Type B pancreatic cell (in vitro differentiated cells): ENCODE results near the gene LEMD2. TPM values are rescaled to one million over a fixed set of nuclear protein-coding genes. Genes with fewer than 3 reads are reported as not detected.

ENCODE experiments used
- DNase-seq: peaks from one replicate; pipeline ENCODE4 v3.0.0; 2021; ENCODE audit warnings: mixed read lengths; ENCODE audit not compliant: unreplicated experiment; ENCODE audit errors: extremely low spot score
- H3K27ac Mint-ChIP-seq: 2 replicates; pipeline ENCODE4 v1.8.0; 2021; ENCODE audit warnings: mild to moderate bottlenecking, mixed read lengths
- H3K27me3 Mint-ChIP-seq: 2 replicates; pipeline ENCODE4 v1.8.0; 2021; ENCODE audit warnings: mixed read lengths
- H3K36me3 Mint-ChIP-seq: 2 replicates; pipeline ENCODE4 v1.8.0; 2021; ENCODE audit warnings: mixed read lengths
- H3K4me1 Mint-ChIP-seq: one replicate; pipeline ENCODE4 v1.8.0; 2021; ENCODE audit warnings: mixed read lengths; ENCODE audit not compliant: unreplicated experiment
- H3K4me3 Mint-ChIP-seq: 2 replicates; pipeline ENCODE4 v1.8.0; 2021; ENCODE audit warnings: mild to moderate bottlenecking, mixed read lengths
- H3K9me3 Mint-ChIP-seq: 2 replicates; pipeline ENCODE4 v1.8.0; 2021; ENCODE audit warnings: mixed read lengths
- total RNA-seq: library from RNA; stranded (reverse); gene quantifications from 2 replicates; pipeline ENCODE4 v1.2.1, GENCODE V29; 2021; ENCODE audit warnings: low replicate concordance
- TF ChIP-seq, protein P1 (sequence below): fragments of 200-600 bp; sonication (generic); conservative IDR thresholded peaks from 2 replicates; pipeline ENCODE4 v1.5.0; 2021; ENCODE audit warnings: antibody characterized with exemption, mild to moderate bottlenecking

The LEMD2 gene
- total RNA-seq, 1 donor from 2014 or later = 64.7 TPM

DNA sequence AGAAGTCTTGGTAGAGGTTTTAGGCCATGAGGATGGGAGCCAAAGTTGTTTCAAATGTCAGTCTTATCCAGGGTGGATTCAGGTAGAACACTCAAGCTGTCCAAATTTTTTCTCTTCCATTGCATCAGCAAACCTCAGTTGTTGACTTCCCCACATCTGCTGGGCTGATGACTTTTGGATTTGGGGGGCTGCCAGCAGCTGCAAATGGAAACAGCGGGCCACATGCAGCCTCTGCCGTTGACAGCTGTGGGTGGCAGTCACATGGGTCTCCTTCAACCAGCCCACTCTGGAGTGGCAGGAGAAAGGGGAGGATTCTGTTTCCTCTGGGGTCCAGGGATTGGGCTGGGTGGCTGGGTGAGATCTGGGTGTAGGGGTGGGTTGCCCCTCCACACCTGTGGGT lies 20.7 kb upstream of the LEMD2 start:
- TF ChIP-seq, protein P1, sequence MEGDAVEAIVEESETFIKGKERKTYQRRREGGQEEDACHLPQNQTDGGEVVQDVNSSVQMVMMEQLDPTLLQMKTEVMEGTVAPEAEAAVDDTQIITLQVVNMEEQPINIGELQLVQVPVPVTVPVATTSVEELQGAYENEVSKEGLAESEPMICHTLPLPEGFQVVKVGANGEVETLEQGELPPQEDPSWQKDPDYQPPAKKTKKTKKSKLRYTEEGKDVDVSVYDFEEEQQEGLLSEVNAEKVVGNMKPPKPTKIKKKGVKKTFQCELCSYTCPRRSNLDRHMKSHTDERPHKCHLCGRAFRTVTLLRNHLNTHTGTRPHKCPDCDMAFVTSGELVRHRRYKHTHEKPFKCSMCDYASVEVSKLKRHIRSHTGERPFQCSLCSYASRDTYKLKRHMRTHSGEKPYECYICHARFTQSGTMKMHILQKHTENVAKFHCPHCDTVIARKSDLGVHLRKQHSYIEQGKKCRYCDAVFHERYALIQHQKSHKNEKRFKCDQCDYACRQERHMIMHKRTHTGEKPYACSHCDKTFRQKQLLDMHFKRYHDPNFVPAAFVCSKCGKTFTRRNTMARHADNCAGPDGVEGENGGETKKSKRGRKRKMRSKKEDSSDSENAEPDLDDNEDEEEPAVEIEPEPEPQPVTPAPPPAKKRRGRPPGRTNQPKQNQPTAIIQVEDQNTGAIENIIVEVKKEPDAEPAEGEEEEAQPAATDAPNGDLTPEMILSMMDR = no peak
- H3K36me3 Mint-ChIP-seq = no peaks in the 10 kb centered on the region
- no peak for DNase-seq
- no peak overlapping the region for H3K4me3 Mint-ChIP-seq
- H3K27me3 Mint-ChIP-seq = peaks cover 81% of the 10 kb centered on the region
- no peak overlapping the region for H3K27ac Mint-ChIP-seq
- H3K9me3 Mint-ChIP-seq = no peaks in the 10 kb centered on the region
- H3K4me1 Mint-ChIP-seq = peaks cover 17% of the 10 kb centered on the region

DNA sequence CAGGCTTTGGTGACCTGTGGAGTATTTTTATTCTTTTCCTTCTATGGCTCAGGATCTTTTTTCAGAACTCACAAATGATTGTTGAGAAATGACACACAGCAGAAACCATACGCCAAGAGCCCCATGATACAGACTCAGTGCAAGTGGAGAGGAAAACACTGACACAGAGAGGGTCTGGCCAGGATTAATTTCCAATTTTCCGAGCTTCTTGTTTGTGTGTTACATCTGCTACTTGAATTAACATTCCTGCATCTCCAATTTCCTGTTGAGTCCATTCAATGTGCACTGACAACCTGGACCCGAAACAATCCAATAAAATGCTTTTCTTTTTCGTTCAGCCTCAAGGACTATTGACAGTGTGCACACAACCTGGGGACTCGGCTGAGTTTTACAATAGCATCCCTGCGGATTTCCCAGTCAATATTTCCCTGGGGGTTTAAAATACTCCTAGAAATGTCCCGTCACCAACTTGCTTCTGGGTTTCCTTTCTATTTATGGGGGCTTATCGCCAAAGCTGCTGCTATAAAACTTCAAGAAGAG lies 19.8 kb upstream of the LEMD2 start:
- peaks cover 81% of the 10 kb centered on the region for H3K27me3 Mint-ChIP-seq
- no peaks in the 10 kb centered on the region for H3K36me3 Mint-ChIP-seq
- H3K4me1 Mint-ChIP-seq = peaks cover 22% of the 10 kb centered on the region
- DNase-seq = no peak
- H3K9me3 Mint-ChIP-seq = no peaks in the 10 kb centered on the region
- no peak overlapping the region for H3K27ac Mint-ChIP-seq
- H3K4me3 Mint-ChIP-seq = no peak overlapping the region
- TF ChIP-seq, protein P1 = no peak

DNA sequence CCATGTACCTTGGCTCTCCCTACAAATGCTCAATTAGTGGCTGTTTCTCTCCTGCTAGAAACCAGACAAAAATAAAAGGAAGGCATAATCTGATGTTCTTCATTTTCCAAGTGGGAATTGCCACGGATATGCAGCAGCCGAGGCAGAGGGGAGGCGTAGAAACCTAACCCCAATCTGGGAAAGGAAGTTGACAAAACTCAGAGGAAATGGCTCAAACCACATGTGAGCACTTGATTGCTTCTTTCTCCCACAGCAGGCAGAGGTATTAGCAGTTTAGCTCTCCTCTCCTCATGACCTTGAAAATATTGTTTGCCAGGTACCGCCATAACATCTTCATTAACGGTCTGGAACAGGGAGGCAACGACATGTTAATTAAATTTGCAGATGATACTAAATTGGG lies 18.7 kb upstream of the LEMD2 start:
- H3K9me3 Mint-ChIP-seq = no peaks in the 10 kb centered on the region
- peaks cover 21% of the 10 kb centered on the region for H3K4me1 Mint-ChIP-seq
- H3K36me3 Mint-ChIP-seq = no peaks in the 10 kb centered on the region
- no peak overlapping the region for H3K4me3 Mint-ChIP-seq
- TF ChIP-seq, protein P1 = no peak
- H3K27ac Mint-ChIP-seq = no peak overlapping the region
- DNase-seq = no peak
- peaks cover 74% of the 10 kb centered on the region for H3K27me3 Mint-ChIP-seq

DNA sequence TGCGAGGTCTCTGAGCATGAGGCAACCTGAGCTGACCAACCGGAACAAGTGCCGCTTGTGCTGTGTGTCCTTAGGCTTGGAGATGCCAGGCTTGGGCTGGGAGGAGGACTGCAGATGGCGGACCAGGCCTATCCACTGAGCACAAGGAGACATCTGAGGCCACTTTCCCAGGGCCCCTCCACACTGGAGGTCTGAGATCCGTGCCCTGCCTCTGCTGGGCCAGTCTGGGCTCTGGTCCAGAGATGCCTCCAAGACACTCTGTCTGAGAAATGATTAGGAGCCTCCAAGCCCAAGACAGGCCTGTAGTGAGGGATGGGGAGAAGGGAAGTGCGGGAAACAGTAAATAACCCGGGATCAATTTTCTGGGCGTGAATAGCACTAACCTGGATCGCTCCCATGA lies 17.9 kb upstream of the LEMD2 start:
- DNase-seq = no peak
- no peak overlapping the region for H3K4me3 Mint-ChIP-seq
- H3K9me3 Mint-ChIP-seq = no peaks in the 10 kb centered on the region
- H3K27ac Mint-ChIP-seq = no peak overlapping the region
- H3K36me3 Mint-ChIP-seq = no peaks in the 10 kb centered on the region
- H3K27me3 Mint-ChIP-seq = peaks cover 67% of the 10 kb centered on the region
- TF ChIP-seq, protein P1 = no peak
- peaks cover 23% of the 10 kb centered on the region for H3K4me1 Mint-ChIP-seq

DNA sequence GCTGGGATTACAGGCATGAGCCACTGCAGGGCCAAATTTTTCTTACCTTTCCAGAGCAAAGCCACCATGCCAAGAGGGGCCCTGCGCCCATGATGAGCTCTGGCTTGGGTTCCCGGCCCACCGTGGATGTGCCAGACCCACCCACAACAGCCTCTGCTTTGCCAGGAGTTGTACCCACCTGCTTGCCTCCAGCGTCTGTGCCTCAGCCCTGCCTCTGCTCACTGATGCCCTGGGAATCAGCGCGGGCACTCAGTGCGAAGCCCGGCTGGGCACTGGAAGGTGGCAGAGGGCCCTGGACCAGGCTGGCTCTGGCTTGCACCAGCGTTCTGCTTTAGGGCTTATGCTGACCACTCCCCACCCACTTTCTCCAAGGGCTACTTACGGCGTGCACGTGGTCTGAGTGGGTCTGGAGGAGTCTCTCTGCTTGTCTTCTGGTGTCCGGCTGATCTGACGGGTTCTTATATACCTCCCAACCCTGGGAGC lies 14.7 kb upstream of the LEMD2 start, which contains the start of gene MLN:
TSS of gene MLN (minus strand) at position 433 of the 483 bp plus-strand sequence. CDS start 2,840 bp downstream, outside the sequence.
- Mint-ChIP-seq H3K36me3 (no peaks in the 10 kb centered on the region), H3K4me1 (peaks cover 30% of the 10 kb centered on the region), H3K27me3 (peaks cover 46% of the 10 kb centered on the region)

More for the DNA sequence above, 14.7 kb upstream of the LEMD2 start, which contains the start of gene MLN:
- DNase-seq = no peak
- Mint-ChIP-seq H3K4me3 (no peak within 1 kb of the TSS), H3K27ac (no peak within 1 kb of the TSS), H3K9me3 (no peaks in the 10 kb centered on the region)
- TF ChIP-seq, protein P1 = no peak
